NOMO-1 (cell line): ENCODE results near the gene CHCHD6.

Experiments used
- DNase-seq, 2 experiments: peaks; one replicate each; lab custom pipeline; 2025; ENCODE audit not compliant: unreplicated experiment in 2 of 2; lab: John Stamatoyannopoulos, UW

Gene CHCHD6

DNA sequence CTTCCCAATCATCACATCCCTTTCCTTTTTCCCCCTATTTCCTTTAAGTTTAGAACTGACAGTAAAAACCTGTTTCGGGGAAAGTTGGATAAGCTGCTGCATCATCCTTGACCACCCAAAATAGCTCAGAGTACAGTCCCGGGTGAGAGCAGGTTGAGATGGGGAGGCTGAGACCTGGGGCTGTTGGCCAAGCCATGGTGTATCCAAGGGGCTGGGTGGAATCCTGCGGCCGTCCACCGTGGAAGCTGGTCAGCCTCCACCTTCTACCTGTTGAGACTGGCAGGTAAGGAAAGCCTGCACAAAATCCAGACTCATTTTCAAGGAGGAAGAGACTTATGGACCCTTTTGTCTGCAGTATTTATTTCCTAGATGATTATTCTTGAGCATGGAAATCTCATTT, 150.6 kb downstream of the CHCHD6 start:
- DNase-seq: no peak

DNA sequence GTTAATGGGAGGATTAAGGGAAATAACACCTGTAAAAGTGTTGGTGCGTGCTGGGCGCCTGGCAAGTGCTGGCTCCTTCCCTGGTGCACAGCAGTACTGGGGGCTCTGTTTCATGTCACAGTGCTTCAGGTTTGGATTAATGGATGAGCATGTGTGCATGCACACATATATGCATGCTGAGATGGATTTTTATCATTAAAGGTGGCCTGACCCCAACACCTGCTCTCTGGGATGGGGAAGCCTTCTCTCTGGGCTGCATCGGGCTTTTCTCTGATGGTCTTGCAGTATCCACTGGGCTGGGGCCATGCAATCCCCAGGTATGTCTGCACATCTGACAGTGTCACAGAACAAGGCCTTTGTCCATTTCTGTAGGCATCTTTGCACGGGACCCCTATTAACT, 151.3 kb downstream of the CHCHD6 start:
- no peak for DNase-seq

- DNase-seq: no peak
Observed at GRCh38 chr3:126857928-126858327, 153.9 kb downstream of the CHCHD6 start.

DNA sequence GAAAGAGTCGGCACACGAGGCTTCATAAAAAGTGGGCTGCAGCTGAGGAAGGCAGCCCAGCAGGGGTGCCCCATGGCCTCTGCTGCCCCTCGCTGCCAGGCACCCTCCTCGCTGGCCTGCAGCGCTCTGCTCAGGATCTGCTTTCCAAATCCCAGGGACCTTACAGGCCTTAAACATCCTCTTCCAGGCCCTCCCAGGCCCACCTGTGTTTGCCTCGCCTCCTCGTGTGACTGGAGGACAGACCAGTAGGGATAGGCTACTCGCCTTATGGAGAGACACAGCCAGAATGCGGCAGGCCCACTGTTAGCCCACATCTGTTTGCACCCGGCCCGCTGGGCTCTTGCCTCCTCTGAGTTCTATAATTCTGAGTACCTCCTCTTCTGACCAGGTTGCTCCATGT, 154.4 kb downstream of the CHCHD6 start:
- DNase-seq: no peak

DNA sequence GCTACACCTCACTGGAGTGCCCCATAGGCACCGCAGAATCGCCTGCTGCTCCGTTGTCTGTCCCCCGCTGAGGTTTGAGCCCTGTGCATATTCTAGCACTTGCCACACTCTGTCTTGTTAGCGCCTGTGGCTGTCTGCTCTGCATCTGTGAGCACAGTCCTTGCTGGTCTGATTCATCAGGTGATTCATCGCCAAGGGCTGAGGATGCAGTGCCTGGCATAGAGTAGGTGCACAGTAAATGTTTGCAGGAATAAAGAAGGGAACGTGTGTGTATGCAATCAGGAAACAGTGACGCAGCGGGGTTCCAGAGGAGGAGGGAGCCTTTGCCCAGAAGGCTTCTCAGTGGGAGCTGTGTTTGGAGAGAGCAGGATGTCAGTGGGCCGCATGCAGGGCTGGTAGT, 154.8 kb downstream of the CHCHD6 start:
- DNase-seq: no peak

DNA sequence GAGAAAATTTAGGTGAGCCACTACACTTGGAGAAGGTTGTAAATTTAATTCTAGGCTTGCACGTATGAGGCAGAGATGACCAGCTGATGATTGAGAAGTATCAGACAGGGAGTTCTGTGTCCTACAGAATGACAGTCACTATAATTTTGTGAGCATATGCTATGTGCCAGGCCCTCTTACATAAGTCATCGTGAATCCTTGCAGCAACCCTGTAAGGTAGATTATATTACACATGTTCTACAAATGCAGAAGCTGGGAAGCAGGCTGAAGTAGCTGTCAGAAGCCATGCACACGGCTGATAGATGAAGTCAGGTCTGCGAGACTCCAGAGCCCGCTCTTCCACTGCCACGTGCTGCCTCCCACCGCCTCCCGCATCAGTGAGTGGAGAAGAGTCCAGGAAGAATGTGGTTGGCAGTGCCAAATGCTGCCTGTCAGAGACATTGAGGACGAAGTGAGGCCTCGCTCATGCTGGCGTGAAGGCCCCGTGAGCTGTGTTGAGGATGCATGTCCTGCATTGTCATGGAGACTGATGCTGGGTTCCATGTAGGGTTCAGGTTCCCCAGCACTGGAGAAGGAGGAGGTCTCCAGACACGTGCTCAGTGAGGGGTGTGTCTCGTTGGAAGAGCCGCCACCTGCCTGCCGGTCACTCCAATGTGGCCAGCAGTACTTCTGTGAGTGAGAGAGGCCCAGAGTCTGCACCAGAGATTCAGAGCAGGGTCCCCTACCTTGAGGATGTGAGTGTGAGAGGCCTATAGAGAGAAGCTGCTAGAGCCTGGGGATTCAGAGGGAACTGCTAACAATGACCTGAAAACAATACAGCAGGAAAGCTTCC, 155.6 kb downstream of the CHCHD6 start:
- DNase-seq: no peak

- no peak for DNase-seq
Observed at GRCh38 chr3:126865736-126866135, 161.7 kb downstream of the CHCHD6 start.

- DNase-seq: no peak
Observed at GRCh38 chr3:126866175-126866759, 162.2 kb downstream of the CHCHD6 start.

GRCh38 chr3:126867190-126867862, 163.3 kb downstream of the CHCHD6 start:
- DNase-seq: no peak

DNA sequence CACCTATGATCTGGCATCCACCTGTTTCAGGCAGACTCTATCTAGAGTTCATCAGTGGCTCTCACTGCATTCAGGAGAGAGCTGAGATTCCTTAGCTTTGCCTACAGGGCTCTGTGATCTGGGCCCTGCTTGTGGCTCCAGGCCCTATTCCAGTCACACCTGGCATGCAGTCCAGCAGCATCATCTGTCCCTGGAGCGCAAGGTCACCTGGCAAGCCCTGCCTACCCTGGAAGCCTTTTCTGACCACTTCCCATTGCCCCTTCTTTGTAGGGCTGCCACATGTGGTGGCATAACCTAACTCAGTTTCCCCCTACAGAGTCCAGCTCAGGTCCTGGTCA, 163.8 kb downstream of the CHCHD6 start:
- DNase-seq: no peak

DNA sequence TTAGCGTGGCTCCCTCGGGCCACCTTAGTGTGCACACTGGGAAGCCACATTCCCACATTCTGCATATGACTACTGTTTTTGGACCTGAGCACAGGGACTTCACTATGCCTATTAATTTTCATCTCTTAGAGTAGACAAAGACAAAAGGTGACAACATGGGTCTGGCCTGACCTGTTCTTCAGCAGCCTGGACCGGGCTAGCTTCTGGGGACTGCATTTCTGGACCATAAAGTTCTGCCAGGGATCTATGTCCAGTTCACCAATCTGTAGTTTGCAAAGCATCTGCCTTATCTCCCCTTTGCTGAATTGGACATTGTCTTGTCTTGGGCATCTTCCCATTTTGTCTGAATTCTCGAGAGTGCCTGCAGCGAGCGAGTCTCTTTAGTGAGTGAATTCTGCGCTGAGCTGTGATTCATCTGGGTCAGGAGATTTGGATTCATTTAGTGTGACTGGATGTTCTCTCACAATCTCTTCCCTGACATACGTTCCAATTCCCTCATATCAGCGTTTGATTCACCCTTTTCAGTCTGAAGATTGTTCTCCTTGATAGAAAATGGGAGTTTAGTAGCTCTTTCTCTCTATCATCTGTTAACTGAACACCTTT, 166.7 kb downstream of the CHCHD6 start:
- DNase-seq: no peak

- no peak for DNase-seq
Observed at GRCh38 chr3:126872701-126873342, 168.8 kb downstream of the CHCHD6 start.

DNA sequence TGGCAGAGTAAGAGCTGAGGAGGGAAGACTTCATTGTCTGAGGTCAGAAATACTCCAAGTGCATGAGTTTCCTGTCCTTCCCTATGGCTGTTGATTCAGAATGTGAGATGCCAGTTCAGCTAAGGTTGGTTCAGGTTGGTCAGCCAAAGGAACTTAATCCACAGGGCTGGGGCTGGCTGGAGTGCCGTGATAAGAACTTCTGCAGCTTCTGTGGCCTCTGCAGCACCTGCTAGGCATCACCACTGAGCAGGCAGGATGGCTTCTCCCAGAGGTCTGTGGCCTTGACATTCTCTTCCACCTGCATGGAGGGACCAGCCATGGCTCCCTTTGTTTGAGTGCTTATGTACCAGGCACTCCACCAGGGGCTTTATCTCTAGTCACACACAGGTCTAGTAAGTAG, 169.4 kb downstream of the CHCHD6 start:
- DNase-seq: no peak

DNA sequence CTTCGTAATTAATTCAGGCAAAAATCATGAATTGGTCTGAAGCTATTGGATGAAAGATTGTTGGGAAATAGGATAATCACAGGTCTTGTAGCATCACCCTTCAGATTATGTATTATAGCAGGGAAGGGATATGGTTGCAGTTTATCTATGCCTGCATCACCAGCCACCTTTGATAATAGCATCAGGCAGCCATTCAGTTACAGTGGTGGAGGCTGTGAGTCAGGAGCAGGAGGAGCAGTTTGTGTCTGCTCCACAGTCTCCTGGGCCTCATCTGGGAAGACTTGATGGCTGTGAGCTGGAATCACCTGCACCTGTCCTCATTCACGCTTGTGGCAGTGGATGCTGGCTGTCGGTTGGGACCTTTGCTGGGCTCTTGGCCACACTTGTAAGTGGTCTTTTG, 174.6 kb downstream of the CHCHD6 start:
- no peak for DNase-seq

DNA sequence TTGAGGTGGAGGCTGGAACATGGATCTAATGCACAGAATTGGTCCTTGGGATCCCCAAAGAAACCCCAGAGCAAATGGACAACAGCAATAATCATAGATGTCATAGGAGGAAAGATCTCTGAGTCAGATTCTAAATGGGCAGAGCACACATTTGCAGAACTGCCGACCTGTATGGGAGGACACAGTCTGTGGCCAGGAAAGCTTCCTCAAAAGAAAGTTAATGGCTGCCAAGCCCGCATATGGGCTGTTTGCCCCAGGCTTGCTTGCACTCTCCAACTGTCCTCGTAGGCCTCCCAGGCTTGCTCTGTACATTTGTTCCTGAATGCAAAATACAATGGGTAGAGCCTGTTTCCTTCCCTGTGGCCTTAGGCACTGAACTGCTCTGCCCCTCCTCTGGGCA, 176.9 kb downstream of the CHCHD6 start:
- DNase-seq: peak; percentile 54 to 60

- DNase-seq: no peak
Observed at GRCh38 chr3:126881861-126882260, 177.8 kb downstream of the CHCHD6 start.

GRCh38 chr3:126883241-126883640, 179.2 kb downstream of the CHCHD6 start:
- no peak for DNase-seq

- no peak for DNase-seq
Observed at GRCh38 chr3:126885425-126885824, 181.4 kb downstream of the CHCHD6 start.

DNA sequence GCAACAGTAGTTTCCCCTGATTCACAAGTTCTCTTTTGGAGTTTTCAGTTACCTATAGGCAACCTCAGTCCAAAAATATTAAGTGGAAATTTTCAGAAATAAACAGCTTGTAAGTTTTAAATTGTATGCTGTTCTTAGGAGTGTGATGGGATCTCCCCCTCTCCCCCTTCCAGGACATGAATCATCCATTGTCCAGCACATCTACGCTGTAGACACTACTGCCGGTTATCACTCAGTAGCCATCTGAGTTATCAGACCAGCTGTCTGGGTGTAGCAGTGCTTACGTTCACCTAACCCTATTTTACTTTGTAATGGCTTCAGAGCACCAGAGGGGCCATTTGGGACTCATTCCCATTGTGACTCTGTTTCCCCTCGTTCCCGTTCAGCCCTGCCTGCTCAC, 182.2 kb downstream of the CHCHD6 start:
- no peak for DNase-seq

GRCh38 chr3:126887686-126888085, 183.6 kb downstream of the CHCHD6 start:
- DNase-seq: no peak

DNA sequence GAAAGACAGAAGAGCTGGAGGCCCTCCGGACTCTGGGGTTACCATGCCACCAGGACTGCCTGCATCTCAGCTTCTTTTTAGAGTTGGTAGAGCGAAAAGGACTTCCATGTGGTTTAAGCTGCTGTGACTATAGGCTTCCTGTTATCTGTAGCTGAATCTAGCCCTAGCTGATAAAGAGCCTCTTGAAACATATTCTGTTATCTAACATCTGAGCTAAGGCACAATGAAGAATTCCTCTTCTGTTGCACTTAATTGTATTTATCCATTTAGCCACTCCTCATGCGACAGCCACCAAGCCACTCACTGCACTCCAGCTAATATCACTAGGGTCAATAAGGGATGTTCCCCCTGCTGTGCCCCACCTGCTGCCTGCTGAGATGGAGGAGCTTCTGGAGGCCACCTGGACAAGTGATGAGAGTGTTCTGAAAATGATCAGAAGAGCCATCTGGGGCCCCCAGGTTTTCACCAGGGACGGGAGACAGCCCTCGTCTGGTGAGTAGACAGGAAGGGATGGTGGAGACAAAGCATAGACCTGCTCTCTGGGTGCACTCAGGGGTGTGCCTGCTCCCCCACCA, 184.2 kb downstream of the CHCHD6 start:
- DNase-seq: no peak
